HG02943 (cell line): ENCODE measurements around the gene ANO2.

Experiments
- ATAC-seq: cut with Tn5 transposase; IDR thresholded peaks from one replicate; pipeline ENCODE4 v1.9.1; 2021; ENCODE audit warnings: mild to moderate bottlenecking, low read depth, moderate library complexity; ENCODE audit not compliant: unreplicated experiment

ANO2 gene

GRCh38 chr12:5964913-5965900 is 20.1 kb upstream of the ANO2 start:
- no peak for ATAC-seq

GRCh38 chr12:5963515-5963914 is 18.5 kb upstream of the ANO2 start:
- ATAC-seq = no peak

GRCh38 chr12:5960783-5961182 is 15.7 kb upstream of the ANO2 start:
- no peak for ATAC-seq

GRCh38 chr12:5956987-5957386 is 11.9 kb upstream of the ANO2 start:
- ATAC-seq = no peak

- no peak for ATAC-seq
Measured at GRCh38 chr12:5954661-5955060, 9.6 kb upstream of the ANO2 start.

- no peak for ATAC-seq
Measured at GRCh38 chr12:5953835-5954586, 9.0 kb upstream of the ANO2 start.

GRCh38 chr12:5952031-5952430 is 7.0 kb upstream of the ANO2 start:
- ATAC-seq = no peak

- no peak for ATAC-seq
Measured at GRCh38 chr12:5948696-5949095, 3.6 kb upstream of the ANO2 start.

GRCh38 chr12:5947006-5947405 is 1.9 kb upstream of the ANO2 start:
- no peak for ATAC-seq

GRCh38 chr12:5946388-5946787 is 1.3 kb upstream of the ANO2 start:
- no peak for ATAC-seq

GRCh38 chr12:5944688-5945070 is 380 bp downstream of the ANO2 start:
- no peak for ATAC-seq

- ATAC-seq = no peak
Measured at GRCh38 chr12:5944053-5944452, 1.0 kb downstream of the ANO2 start.

GRCh38 chr12:5941907-5942306 is 3.2 kb downstream of the ANO2 start:
- no peak for ATAC-seq

- no peak for ATAC-seq
Measured at GRCh38 chr12:5927732-5928516, 17.1 kb downstream of the ANO2 start.

GRCh38 chr12:5925646-5926045 is 19.4 kb downstream of the ANO2 start:
- ATAC-seq = no peak

GRCh38 chr12:5924342-5924741 is 20.7 kb downstream of the ANO2 start:
- no peak for ATAC-seq

GRCh38 chr12:5923751-5924150 is 21.3 kb downstream of the ANO2 start:
- no peak for ATAC-seq

GRCh38 chr12:5923043-5923605 is 21.9 kb downstream of the ANO2 start:
- ATAC-seq = no peak

- ATAC-seq = no peak
Measured at GRCh38 chr12:5921966-5922899, 22.8 kb downstream of the ANO2 start.
